Right forelimb (tissue), 1 donor: Measurements from ENCODE around the gene INIP.
"Not testable (repeated sequence)": the region's sequence is repeated elsewhere in the genome, so short reads cannot be mapped to it uniquely, and the experiment has no call there.

Experiments used
- DNase-seq: peaks from one replicate; pipeline ENCODE4 v3.0.0-alpha.2; 2018

The INIP gene

DNA sequence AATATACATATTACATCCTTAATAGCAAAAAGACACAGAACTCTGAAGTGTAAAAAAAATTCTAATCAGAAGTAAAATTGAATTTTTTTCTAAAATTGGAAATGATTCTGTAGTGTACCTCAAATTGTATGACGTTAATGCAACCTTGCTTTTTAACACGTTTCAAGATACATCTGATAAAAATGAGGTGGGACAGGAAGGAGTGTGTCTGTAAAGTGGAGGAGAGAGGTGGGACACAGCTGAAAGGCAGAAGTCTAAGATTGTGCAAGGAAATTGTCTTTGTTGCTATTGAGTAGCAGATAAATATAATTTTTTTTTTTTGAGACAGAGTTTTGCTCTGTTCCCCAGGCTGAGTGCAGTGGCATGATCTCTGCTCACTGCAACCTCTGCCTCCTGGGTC, 17.0 kb upstream of the INIP start:
- DNase-seq, result no peak

- no peak for DNase-seq
Observed at GRCh38 chr9:112731971-112732370, 14.1 kb upstream of the INIP start.

DNA sequence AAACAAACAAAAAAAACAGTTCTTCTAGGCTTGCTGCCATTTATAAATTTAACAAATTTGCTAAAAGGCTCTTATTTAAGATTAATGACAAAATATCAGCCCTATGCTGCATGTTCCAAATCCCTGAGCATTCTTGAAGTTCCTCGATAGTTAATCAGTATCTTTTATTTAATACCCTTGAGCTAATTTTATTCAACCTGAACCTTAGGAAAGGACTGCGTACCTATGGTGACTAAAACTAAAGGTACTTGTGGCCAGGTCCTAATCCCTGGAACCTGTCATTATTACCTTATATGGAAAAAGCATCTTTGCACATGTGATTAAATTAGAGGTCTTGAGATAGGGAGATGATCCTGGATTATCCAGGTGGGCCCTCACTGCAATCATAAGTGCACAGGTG, 10.5 kb upstream of the INIP start:
- no peak for DNase-seq

DNA sequence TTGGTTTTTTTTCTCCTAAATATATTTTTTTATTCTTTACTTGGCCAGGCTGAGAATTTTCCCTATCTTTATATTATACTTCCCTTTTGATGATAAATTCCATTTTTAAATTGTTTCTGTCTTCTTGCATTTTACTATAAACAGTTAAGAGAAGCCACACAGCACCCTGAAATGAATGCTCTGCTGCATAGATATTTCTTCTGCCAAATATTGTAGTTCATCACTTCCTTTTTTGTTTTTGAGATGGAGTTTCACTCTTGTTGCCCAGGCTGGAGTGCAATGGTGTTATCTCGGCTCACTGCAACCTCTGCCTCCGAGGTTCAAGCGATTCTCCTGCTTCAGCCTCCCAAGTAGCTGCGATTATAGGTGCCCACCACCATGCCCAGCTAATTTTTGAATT, 8.5 kb upstream of the INIP start:
- no peak for DNase-seq

- no peak for DNase-seq
Observed at GRCh38 chr9:112725961-112726360, 8.0 kb upstream of the INIP start.

GRCh38 chr9:112722749-112723148, 4.8 kb upstream of the INIP start:
- not testable (repeated sequence) for DNase-seq

DNA sequence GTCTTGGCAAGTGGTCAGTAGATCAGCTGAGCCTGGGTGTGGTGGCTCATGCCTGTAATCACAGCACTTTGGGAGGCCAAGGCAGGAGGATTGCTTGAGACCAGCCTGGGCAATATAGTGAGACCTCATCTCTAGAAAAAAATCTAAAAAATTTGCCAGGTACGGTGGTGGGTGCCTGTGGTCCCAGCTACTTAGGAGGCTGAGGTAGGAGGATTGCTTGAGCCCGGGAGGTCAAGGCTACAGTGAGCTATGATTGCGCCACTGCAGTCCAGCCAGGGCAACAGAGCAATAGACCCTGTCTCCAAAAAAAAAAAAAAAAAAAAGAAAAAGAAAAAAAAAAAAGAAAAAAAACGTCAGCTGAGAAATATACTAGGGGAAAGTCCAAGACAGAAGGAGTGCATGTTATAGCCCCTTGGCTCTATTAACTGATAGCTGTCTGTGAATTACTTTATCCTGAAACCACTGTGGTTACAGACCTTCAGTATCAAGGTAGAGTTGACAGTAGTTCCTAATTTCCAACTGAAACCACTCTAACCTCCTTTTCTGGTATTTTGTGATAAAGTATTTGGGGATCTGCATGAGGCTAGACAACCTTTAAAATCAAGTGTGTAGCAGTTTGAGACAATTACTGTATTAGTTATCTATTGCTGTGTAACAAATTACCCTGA, 2.3 kb upstream of the INIP start:
- no peak for DNase-seq

- no peak for DNase-seq
Observed at GRCh38 chr9:112719696-112720095, 1.8 kb upstream of the INIP start.

DNA sequence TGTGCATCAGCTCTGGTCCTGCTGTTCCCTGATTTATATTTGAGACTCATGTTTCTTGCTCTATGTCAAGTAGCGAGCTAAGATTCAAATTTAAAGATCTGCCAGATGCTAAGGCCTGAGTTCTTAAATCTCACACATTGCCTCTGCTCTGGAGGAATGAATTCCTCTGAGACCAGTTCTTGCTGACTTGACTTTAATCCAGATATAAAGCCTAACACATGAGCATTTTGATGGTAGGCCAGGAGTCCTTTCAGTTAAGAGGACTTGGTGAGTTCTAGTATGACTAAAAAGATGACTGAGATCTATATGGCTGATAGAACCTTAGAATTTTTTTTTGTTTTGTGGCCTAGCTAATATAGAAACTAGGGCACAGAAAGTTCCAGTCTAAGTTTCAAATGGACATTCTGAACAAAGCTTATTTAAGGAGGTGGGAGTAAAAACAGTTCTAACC, 1.3 kb upstream of the INIP start:
- no peak for DNase-seq

- DNase-seq, result no peak
Observed at GRCh38 chr9:112712678-112713077, 5.2 kb downstream of the INIP start.

DNA sequence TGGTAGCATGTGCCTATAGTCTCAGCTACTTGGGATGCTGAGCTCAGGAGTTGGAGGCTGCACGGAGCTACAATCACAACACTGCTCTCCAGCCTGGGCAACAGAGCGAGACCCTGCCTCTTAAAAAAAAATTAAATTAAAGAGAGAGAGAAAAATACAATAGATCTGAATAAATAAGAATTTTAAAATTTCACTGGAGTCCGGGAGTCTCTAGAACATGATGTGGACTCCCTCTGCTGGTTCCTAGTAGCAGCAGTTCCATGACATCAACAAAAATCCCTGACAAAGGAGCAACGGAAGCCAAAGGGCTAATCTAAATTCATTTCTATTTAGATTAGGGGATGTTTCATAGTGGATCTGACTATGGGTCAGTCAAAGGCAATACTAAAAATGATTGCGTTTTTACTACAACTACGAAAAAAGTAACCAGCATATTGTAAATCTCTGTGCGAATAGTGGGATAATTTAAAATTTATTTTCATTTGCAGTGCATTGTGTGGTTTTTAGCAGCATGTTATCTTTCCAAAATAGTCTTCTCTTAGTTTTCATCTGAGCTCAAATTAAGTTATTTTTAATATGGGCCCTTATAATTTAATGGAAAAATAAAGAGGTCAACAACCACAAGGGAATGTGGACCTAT, 6.7 kb downstream of the INIP start:
- DNase-seq, result no peak

DNA sequence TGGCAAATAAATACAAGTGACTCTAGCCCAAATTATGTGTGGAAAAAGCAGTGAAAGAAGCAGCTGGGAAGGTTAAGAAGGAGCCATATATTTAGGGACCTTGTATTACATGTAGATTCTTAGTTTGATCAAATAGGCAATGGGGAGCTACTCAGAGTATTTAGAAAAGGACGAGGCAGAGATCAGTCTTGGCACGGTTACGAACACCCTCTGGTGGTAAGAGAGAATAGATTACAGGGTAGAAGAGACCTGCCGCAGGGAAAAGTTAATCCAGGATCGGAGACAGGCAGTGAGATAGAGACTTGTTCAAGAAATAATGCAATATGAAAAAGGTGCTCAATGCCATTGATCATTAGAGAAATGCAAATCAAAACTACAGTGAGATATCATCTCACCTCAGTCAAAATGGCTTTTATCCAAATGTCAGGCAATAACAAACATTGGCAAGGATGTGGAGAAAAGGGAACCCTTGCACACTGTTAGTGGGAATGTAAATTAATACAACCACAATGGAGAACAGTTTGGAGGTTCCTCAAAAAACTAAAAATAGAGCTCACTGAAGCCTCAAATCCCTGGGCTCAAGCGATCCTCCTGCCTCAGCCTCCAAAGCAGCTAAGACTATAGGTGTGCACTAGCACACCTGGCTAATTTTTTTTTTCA, 12.0 kb downstream of the INIP start:
- no peak for DNase-seq

GRCh38 chr9:112703304-112703703, 14.6 kb downstream of the INIP start:
- no peak for DNase-seq

GRCh38 chr9:112700085-112700484, 17.8 kb downstream of the INIP start:
- no peak for DNase-seq

DNA sequence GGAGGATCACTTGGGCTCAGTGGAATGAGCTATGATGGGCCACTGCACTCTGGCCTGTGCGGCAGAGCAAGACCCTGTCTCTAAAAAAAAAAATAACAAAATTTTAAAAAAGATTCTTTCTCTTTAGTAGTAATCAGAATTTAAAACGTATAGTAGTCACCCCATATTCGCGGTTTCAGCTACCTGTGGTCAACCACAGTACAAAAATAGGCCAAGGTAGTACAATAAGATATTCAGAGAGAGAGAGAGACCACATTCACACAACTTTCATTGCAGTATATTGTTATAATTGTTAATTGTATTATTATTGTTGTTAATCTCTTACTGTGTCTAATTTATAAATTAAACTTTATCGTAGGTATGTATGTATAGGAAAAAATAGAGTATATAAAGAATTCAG, 18.7 kb downstream of the INIP start:
- DNase-seq, result no peak

GRCh38 chr9:112696461-112696860, 21.5 kb downstream of the INIP start:
- no peak for DNase-seq

DNA sequence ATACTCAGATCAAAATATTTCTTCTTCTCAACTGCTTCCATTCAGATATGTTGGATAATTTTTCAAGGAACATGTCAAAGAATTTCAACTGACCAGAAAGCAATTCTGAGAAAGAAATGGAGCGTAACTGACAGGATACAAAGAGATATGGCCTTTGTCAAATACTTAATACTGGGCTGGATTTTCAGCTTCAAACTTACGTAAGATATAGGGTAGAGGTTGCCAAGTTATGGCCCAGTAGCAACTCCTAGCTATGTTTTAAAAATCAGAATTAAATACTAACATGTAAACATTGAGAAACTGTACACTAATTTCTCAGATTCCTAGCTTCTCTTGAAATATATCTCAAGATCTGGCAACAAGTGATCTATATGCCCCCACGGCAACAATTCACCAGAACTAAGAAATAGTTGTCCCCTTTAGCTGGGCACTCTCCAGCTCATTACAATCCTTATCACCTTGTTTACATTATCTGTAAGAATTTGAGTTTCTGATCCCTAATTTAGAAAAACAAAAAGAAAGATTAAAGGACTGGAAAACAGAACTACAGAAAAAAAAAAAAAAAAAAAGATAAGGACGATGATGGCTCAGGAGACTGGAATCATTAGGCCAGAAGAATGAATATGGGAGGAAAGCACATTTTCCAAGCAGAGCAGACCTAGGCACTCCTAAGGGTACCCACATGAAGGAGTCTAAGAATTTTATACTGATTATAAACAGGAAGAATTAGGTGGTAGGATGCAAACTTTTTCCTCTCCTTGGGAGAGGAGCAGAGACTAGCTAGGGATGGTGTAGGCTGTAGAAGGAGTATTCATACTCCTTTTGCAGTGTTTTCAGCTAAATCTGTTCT, 23.0 kb downstream of the INIP start:
- DNase-seq, result no peak

- DNase-seq, result no peak
Observed at GRCh38 chr9:112689161-112689740, 28.7 kb downstream of the INIP start.

- no peak for DNase-seq
Observed at GRCh38 chr9:112680731-112681402, 37.0 kb downstream of the INIP start.

- DNase-seq, result no peak
Observed at GRCh38 chr9:112677040-112677439, 40.9 kb downstream of the INIP start.

DNA sequence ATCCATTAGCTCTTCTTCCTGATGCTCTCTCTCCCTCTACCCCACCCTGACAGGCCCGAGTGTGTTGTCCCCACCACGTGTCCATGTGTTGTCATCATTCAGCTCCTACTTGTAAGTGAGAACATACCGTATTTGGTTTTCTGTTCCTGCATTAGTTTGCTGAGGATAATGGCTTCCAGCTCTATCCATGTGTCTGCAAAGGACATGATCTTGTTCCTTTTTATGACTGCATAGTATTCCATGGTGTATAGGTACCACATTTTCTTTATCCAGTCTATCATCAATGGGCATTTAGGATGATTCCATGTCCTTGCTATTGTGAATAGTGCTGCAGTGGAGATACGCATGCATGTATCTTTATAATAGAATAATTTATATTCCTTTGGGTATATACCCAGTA, 44.7 kb downstream of the INIP start:
- DNase-seq, result not testable (repeated sequence)

DNA sequence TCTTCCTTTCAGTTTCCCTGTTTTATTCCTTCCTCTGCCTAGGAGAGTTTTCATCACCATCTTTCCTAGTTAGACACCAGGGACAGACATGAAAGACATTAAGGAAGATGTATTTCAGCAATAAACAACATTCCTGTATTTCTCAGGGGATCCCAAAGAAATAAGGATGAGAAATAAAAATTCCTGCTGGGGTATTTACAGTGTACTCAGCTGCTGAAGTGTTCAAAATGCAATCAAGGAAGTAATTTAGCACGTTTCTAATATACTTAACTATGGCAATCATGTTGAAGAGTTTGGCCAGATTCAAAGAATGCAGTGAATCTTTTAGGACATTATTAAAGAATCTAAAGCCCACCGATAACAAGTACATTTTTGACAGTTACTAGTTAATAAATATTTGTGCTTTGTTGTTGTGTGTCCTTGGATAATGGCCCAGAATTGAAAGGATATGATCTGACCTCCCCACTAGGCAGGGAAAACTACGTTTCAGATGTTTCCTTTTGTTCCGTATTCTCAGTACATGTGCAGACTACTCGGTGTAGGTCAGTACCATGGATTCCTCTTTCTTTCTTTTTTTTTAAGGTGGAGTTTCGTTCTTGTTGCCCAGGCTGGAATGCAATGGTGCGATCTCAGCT, 46.8 kb downstream of the INIP start:
- no peak for DNase-seq
